K562 (cell line): Measurements from ENCODE around the gene EMC8. TPM values are rescaled to one million over a fixed set of nuclear protein-coding genes. Genes with fewer than 3 reads are reported as not detected.
A peak's percentile ranks its signal among the peaks of the same experiment; 100 is the strongest.

Source experiments
- ATAC-seq: fragments of 200-7000 bp; cut with Tn5 transposase; 3 replicates; pipeline ENCODE4 v1.9.1; 2020; ENCODE audit warnings: moderate library complexity
- BruUV-seq: library from RNA; stranded (reverse); fragments of 400-500 nt; replicated peaks from 2 replicates; lab custom pipeline; 2021; lab: Mats Ljungman, UMichigan
- CTCF ChIA-PET: fragments of 300-600 bp; formaldehyde crosslinking; extraction: SDS; loops from one replicate; lab custom pipeline; 2021; ENCODE audit warnings: low intra/inter-chr PET ratio; lab: Yijun Ruan, JAX
- POLR2A ChIA-PET: fragments of 300-600, 350-650 bp; sonication (Branson Sonifier 250); formaldehyde crosslinking; extraction: SDS; loops from one replicate; lab custom pipeline; 2021; ENCODE audit warnings: antibody characterized with exemption, inconsistent platforms; lab: Yijun Ruan, JAX
- DNase-seq, 4 experiments: peaks; one replicate each; pipeline versions ENCODE4 v3.0.0 to v3.0.0-alpha.2; 2011 to 2018; ENCODE audit warnings: low spot score in 3 of 4, mixed read lengths in 3 of 4; ENCODE audit errors: extremely low read depth in 1 of 4
- FAIRE-seq: peaks from 2 replicates; lab custom pipeline; 2011; peaks lifted over from hg19 to GRCh38; lab: Jason Lieb, UNC
- H2AFZ ChIP-seq: 2 replicates; pipeline ENCODE4 v1.6.0; 2011; ENCODE audit warnings: low read depth, low read length, control low read depth, inconsistent platforms
- H3K27ac ChIP-seq: fragments of 200-600 bp; 3 replicates; pipeline ENCODE4 v1.8.0; 2011; ENCODE audit warnings: low read depth, mild to moderate bottlenecking, control low read depth, inconsistent platforms, low read length, moderate library complexity, mixed read lengths; ENCODE audit errors: extremely low read depth
- H3K27me3 ChIP-seq, 2 experiments: fragments of 300-600 bp in 1 of 2; 2 replicates in 1 of 2; 3 replicates in 1 of 2; pipeline versions ENCODE4 v1.6.0 to v1.8.0; 2011; ENCODE audit warnings: inconsistent platforms in 2 of 2, low read length in 2 of 2, mild to moderate bottlenecking in 1 of 2, mixed read lengths in 1 of 2, moderate library complexity in 1 of 2; ENCODE audit not compliant: control insufficient read depth in 2 of 2, insufficient read depth in 2 of 2
- H3K36me3 ChIP-seq: fragments of 300-600 bp; 3 replicates; pipeline ENCODE4 v1.8.0; 2011; ENCODE audit warnings: mild to moderate bottlenecking, low read length, inconsistent platforms; ENCODE audit not compliant: control insufficient read depth, insufficient read depth
- H3K4me1 ChIP-seq, 2 experiments: fragments of 200-600 bp in 1 of 2; replicated peaks in 1 of 2; 2 replicates in 1 of 2; 3 replicates in 1 of 2; pipeline versions ENCODE4 v1.5.1 to v1.8.0; 2011; ENCODE audit warnings: inconsistent platforms in 2 of 2, low read length in 2 of 2, mild to moderate bottlenecking in 1 of 2, mixed read lengths in 1 of 2, moderate library complexity in 1 of 2; ENCODE audit not compliant: control insufficient read depth in 2 of 2, insufficient read depth in 2 of 2
- H3K4me2 ChIP-seq: 2 replicates; pipeline ENCODE4 v1.6.1; 2011; ENCODE audit warnings: low read length, control low read depth, inconsistent platforms, mixed read lengths; ENCODE audit not compliant: insufficient read depth
- H3K4me3 ChIP-seq: fragments of 200-600 bp; sonication (generic), shearing (Covaris generic); 2 replicates; pipeline ENCODE4 v1.5.1; 2016; ENCODE audit warnings: control low read depth, inconsistent platforms
- H3K79me2 ChIP-seq: fragments of 200-600 bp; 3 replicates; pipeline ENCODE4 v1.8.0; 2011; ENCODE audit warnings: low read length, inconsistent platforms; ENCODE audit not compliant: control insufficient read depth, insufficient read depth
- H3K9ac ChIP-seq, 2 experiments: 2 replicates each; pipeline versions ENCODE4 v1.6.0 to v1.6.1; 2011; ENCODE audit warnings: low read depth in 2 of 2, low read length in 2 of 2, control low read depth in 1 of 2, inconsistent platforms in 1 of 2, mild to moderate bottlenecking in 1 of 2, mixed read lengths in 1 of 2; ENCODE audit not compliant: insufficient read depth in 1 of 2
- H3K9me1 ChIP-seq: one replicate; pipeline ENCODE4 v1.6.0; 2011; ENCODE audit warnings: inconsistent platforms, mild to moderate bottlenecking, low read length, moderate library complexity; ENCODE audit not compliant: control insufficient read depth, insufficient read depth
- H3K9me3 ChIP-seq: replicated peaks from 2 replicates; pipeline ENCODE4 v1.5.1; 2011; ENCODE audit warnings: low read depth, low read length, inconsistent platforms; ENCODE audit not compliant: control insufficient read depth, insufficient read depth
- H4K20me1 ChIP-seq: replicated peaks from 2 replicates; pipeline ENCODE4 v1.6.1; 2011; ENCODE audit warnings: low read length, inconsistent platforms, mixed read lengths; ENCODE audit not compliant: control insufficient read depth, insufficient read depth
- ETV1 ChIP-seq: fragments of 450-650 bp; conservative IDR thresholded peaks from 2 replicates; pipeline ENCODE4 v1.6.1; 2016; ENCODE audit warnings: missing genetic modification characterization, control low read depth, low read depth, missing compliant biosample characterization
- FOXK1 ChIP-seq: sonication (generic); formaldehyde crosslinking; IDR thresholded peaks from 2 replicates; pipeline ENCODE4 v1.8.0; 2022; ENCODE audit warnings: missing genetic modification reagents, mild to moderate bottlenecking, borderline replicate concordance
- KDM5B ChIP-seq: fragments of 200-600 bp; sonication (generic); IDR thresholded peaks from 2 replicates; pipeline ENCODE4 v1.6.1; 2012; ENCODE audit warnings: low read depth, mild to moderate bottlenecking, moderate library complexity, low read length, control low read depth, inconsistent platforms; ENCODE audit not compliant: insufficient replicate concordance
- PCBP1 ChIP-seq: fragments of 200-400 bp; formaldehyde crosslinking; IDR thresholded peaks from 2 replicates; pipeline ENCODE4 v1.6.1; 2018; ENCODE audit warnings: mild to moderate bottlenecking, low read depth, low read length; ENCODE audit not compliant: poor library complexity, severe bottlenecking
- PHF8 ChIP-seq: fragments of 200-600 bp; sonication (generic); IDR thresholded peaks from 2 replicates; pipeline ENCODE4 v1.6.1; 2012; ENCODE audit warnings: mixed run types, mild to moderate bottlenecking, inconsistent platforms, low read length, moderate library complexity, borderline replicate concordance
- POLR2H ChIP-seq: IDR thresholded peaks from 2 replicates; pipeline ENCODE4 v1.6.1; 2016; ENCODE audit warnings: missing genetic modification characterization, low read depth, mild to moderate bottlenecking, control low read depth, missing compliant biosample characterization, moderate library complexity
- ZNF318 ChIP-seq, 2 experiments: fragments of 450-650 bp; IDR thresholded peaks; 2 replicates each; pipeline ENCODE4 v1.6.1; 2016; ENCODE audit warnings: mild to moderate bottlenecking in 2 of 2, borderline replicate concordance in 1 of 2, low read depth in 1 of 2, moderate library complexity in 1 of 2
- ZNF639 ChIP-seq, 2 experiments: fragments of 200-800 bp in 1 of 2; sonication (Bioruptor generic) in 1 of 2; sonication (generic) in 1 of 2; formaldehyde crosslinking in 1 of 2; IDR thresholded peaks in 1 of 2; conservative IDR thresholded peaks in 1 of 2; 2 replicates each; pipeline versions ENCODE4 v1.5.0 to v1.6.1; 2016 to 2020; ENCODE audit warnings: missing compliant biosample characterization in 1 of 2, missing genetic modification characterization in 1 of 2, missing genetic modification reagents in 1 of 2
- WGBS: fragments of 100-300 bp; shearing (Covaris generic); methylation state at CpG from one replicate; pipeline ENCODE4 v1.1.6; 2016; ENCODE audit warnings: low coverage, mixed read lengths; ENCODE audit not compliant: insufficient coverage; ENCODE audit errors: missing lambda C conversion rate; 5-methylcytosine and 5-hydroxymethylcytosine counted together
- in situ Hi-C: fragments of 300-500 bp; cut with MboI; formaldehyde crosslinking; loops from 4 replicates; pipeline ENCODE4 v1.15.0; 2018; ENCODE audit warnings: inconsistent platforms, mixed read lengths
- intact Hi-C: fragments of 100-400 bp; cut with micrococcal nuclease; formaldehyde crosslinking; loops from 2 replicates; pipeline ENCODE4 v1.14.2; 2022
- polyA plus RNA-seq, 8 experiments: library from polyadenylated mRNA; depleted of rRNA in 4 of 8; stranded (reverse) in 5 of 8; unstranded in 3 of 8; fragments of >200 nt; fragmentation: Nextera tagmentation in 2 of 8; fragmentation: Illumina TruSeq in 1 of 8; extraction: Ambion mirVana in 2 of 8; extraction: Trizol in 1 of 8; gene quantifications; 2 replicates each; pipeline versions ENCODE4 v1.2.1 to v1.2.3, GENCODE V29; 2011 to 2014; ENCODE audit warnings: inconsistent platforms in 1 of 8, missing spikeins in 1 of 8
- total RNA-seq, 7 experiments: library from RNA; depleted of rRNA in 6 of 7; stranded (reverse); fragments of >200 nt in 6 of 7; fragmentation: Illumina TruSeq in 2 of 7; extraction: Trizol in 2 of 7; gene quantifications; 2 replicates each; pipeline versions ENCODE4 v1.2.1 to v1.2.3, GENCODE V29; 2011 to 2021; ENCODE audit warnings: low replicate concordance in 1 of 7

EMC8 gene
- total and polyA plus RNA-seq, 9 of the 15 experiments (the other 6 are each of a cell fraction or from before 2014, with no cell fraction given), result 11.4 to 81.8 (median 48.6) TPM

DNA sequence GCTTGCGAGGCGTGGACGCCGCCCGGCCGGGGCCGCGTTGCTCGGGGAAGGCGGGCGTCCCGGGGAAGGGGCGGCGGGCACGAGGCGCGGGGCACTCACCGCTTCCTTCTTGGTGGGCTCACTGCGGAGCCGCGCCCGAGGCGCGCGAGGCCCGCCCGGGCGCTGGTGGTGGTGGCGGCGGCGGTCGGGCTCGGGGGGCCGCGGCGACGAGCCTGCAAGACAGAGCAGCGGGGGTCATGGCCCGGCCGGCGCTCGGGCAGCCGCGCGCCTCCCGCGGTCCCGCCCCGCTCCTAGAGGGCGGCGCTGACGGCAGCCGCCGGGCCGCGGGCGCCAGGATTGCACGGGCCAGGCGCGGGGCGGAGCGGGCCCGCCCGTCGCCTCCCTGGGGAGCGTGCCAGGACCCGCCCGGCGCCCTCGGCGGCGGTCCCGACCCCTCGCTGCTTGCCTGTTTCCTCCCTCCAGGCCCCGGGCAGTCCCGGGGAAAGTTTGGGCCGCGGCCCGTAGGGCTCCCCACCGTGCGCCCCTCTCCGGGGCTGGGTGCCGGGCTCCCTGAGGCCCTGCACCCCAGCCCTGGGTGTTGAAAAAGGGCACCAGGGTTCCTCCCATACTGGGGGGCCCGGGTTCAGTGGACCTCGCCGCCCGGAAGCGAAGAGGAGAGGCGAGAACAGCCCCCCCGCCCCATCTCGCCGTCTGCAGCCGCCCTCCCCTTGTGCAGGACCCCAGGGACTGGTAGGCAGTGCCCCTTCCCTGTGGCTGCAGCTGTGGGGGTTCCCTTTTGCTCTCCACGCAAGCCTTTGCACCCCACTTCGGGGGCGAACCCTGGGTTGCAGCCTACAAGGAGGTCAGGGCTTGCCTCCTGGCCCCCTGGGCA lies 48.3 kb downstream of the EMC8 start, which contains the start of gene C16orf74:
Gene C16orf74, minus strand, starts transcription at position 270 of the 871 bp plus-strand sequence. CDS start 15,879 bp downstream, outside the sequence.
- no peak for FAIRE-seq
- 3% methylated on average over 50 of the region's 96 CpGs for WGBS
- POLR2A ChIA-PET, result no interaction called here
- peak; percentile 48 to 86 (median 79) for DNase-seq
- Histone ChIP-seq H3K4me2 (no peak within 1 kb of the TSS), H3K4me1 (peaks cover 0 to 35% of the 10 kb centered on the region in 2 experiments; a peak in 2 of 5 replicates), H4K20me1 (peaks cover 36% of the 10 kb centered on the region), H3K27ac (no peak within 1 kb of the TSS), H2AFZ (no peak within 1 kb of the TSS), H3K36me3 (no peaks in the 10 kb centered on the region), H3K27me3 (peaks cover 42 to 71% of the 10 kb centered on the region in 2 experiments; a peak in 4 of 5 replicates), H3K9me1 (peaks cover 6% of the 10 kb centered on the region), H3K9me3 (no peaks in the 10 kb centered on the region), H3K79me2 (no peaks in the 10 kb centered on the region), H3K9ac (peak within 1 kb of the TSS in 1 of 2 experiments; percentile 35; a peak in 2 of 4 replicates), H3K4me3 (peak within 1 kb of the TSS; percentile 19; the same call in 1 of the 2 replicates)
- intact Hi-C loops (no loop called here), in situ Hi-C loops (no loop called here)
- peak; percentile 90 for ATAC-seq
- CTCF ChIA-PET, result interaction anchor here (0.6 kb wide), 1 partner anchor 9 kb away, joined by 3 read pairs; no protein-coding TSS in a partner anchor
- BruUV-seq, result no TSS peak
- TF ChIP-seq ZNF639 (CRISPR knock-in tag; conservative IDR thresholded peaks at IDR 0.05 in 1 of 2, IDR thresholded peaks at IDR 0.05 in 1 of 2) (no peak), ZNF318 (IDR thresholded peaks at IDR 0.05; ENCODE audit: borderline replicate concordance in 1 of 2, low read depth in 1 of 2) (no peak), FOXK1 (no peak), PCBP1 (no peak), KDM5B (peak; percentile 14), POLR2H (tag) (no peak), PHF8 (no peak), ETV1 (tag) (no peak)
